HepG2 (cell line): Measurements from ENCODE around the gene TSPYL4. TPM values are rescaled to one million over a fixed set of nuclear protein-coding genes. Genes with fewer than 3 reads are reported as not detected.

Experiments
- AGO2 ChIP-seq: fragments of 200-400 bp; formaldehyde crosslinking; optimal IDR thresholded peaks from 2 replicates; pipeline ENCODE3; 2017; ENCODE audit warnings: mild to moderate bottlenecking, low read depth, low read length, moderate library complexity
- DNMT3B ChIP-seq: conservative IDR thresholded peaks from 2 replicates; pipeline ENCODE4 v1.6.1; 2016; ENCODE audit warnings: missing biosample characterization, control low read depth
- ETV6 ChIP-seq: sonication (generic); formaldehyde crosslinking; conservative IDR thresholded peaks from 2 replicates; pipeline ENCODE4 v1.4.0; 2020; ENCODE audit warnings: missing genetic modification reagents
- FOSL1 ChIP-seq: sonication (generic); formaldehyde crosslinking; IDR thresholded peaks from 2 replicates; pipeline ENCODE4 v1.9.0; 2021; ENCODE audit warnings: missing genetic modification reagents, borderline replicate concordance
- FOXA3 ChIP-seq: IDR thresholded peaks from 2 replicates; pipeline ENCODE4 v1.6.1; 2016; ENCODE audit warnings: missing genetic modification reagents, missing compliant biosample characterization
- SIN3A ChIP-seq: IDR thresholded peaks from 2 replicates; pipeline ENCODE4 v1.6.1; 2011; ENCODE audit warnings: low read depth, mild to moderate bottlenecking, control low read depth, low read length, borderline replicate concordance
- TEAD3 ChIP-seq: optimal IDR thresholded peaks from 2 replicates; pipeline ENCODE3; 2016; ENCODE audit warnings: borderline replicate concordance
- ZBTB3 ChIP-seq: sonication (generic); formaldehyde crosslinking; IDR thresholded peaks from 2 replicates; pipeline ENCODE4 v1.4.0; 2020; ENCODE audit warnings: low read depth, mild to moderate bottlenecking, moderate library complexity, missing genetic modification reagents, borderline replicate concordance
- ZC3H13 ChIP-seq: sonication (generic); formaldehyde crosslinking; IDR thresholded peaks from 2 replicates; pipeline ENCODE4 v1.8.1; 2023; ENCODE audit warnings: mild to moderate bottlenecking, missing genetic modification reagents, moderate library complexity
- ZC3H4 ChIP-seq: sonication (generic); formaldehyde crosslinking; IDR thresholded peaks from 2 replicates; pipeline ENCODE4 v1.4.0; 2020; ENCODE audit warnings: missing genetic modification reagents, borderline replicate concordance
- ZFP36L1 ChIP-seq: sonication (generic); formaldehyde crosslinking; IDR thresholded peaks from 2 replicates; pipeline ENCODE4 v1.8.0; 2022; ENCODE audit warnings: mild to moderate bottlenecking, missing genetic modification reagents, moderate library complexity
- ZFP36L2 ChIP-seq: sonication (generic); formaldehyde crosslinking; IDR thresholded peaks from 2 replicates; pipeline ENCODE4 v1.4.0; 2020; ENCODE audit warnings: missing genetic modification reagents
- ZNF251 ChIP-seq: sonication (generic); formaldehyde crosslinking; IDR thresholded peaks from 2 replicates; pipeline ENCODE4 v1.9.0; 2021; ENCODE audit warnings: mild to moderate bottlenecking, missing genetic modification reagents
- ZNF441 ChIP-seq: sonication (generic); formaldehyde crosslinking; IDR thresholded peaks from 2 replicates; pipeline ENCODE4 v1.7.0; 2021; ENCODE audit warnings: missing genetic modification reagents, borderline replicate concordance
- ZNF644 ChIP-seq: IDR thresholded peaks from 2 replicates; pipeline ENCODE4 v1.6.1; 2016; ENCODE audit warnings: low read depth
- ZNF773 ChIP-seq: sonication (generic); formaldehyde crosslinking; IDR thresholded peaks from 2 replicates; pipeline ENCODE4 v1.4.0; 2020; ENCODE audit warnings: missing genetic modification reagents, borderline replicate concordance
- polyA plus RNA-seq, 8 experiments: library from polyadenylated mRNA; depleted of rRNA in 3 of 8; stranded (reverse) in 7 of 8; unstranded in 1 of 8; fragments of >200 nt; fragmentation: Illumina TruSeq in 4 of 8; extraction: Trizol in 4 of 8; gene quantifications; 2 replicates each; pipeline versions ENCODE4 v1.2.1 to v1.2.3, GENCODE V29; 2011 to 2016; ENCODE audit warnings: low read depth in 4 of 8, missing spikeins in 1 of 8, mixed read lengths in 1 of 8; ENCODE audit not compliant: insufficient read depth in 1 of 8
- total RNA-seq, 5 experiments: library from RNA; depleted of rRNA; stranded (reverse); fragments of >200 nt; fragmentation: Illumina TruSeq; extraction: Trizol; gene quantifications; 2 replicates each; pipeline ENCODE4 v1.2.3, GENCODE V29; 2016; ENCODE audit warnings: low read depth in 1 of 5
- TF ChIP-seq, protein P1 (sequence below): sonication (generic); formaldehyde crosslinking; IDR thresholded peaks from 2 replicates; pipeline ENCODE4 v1.4.0; 2020; ENCODE audit warnings: mild to moderate bottlenecking, low read depth, missing genetic modification reagents
- TF ChIP-seq, protein P2 (sequence below): sonication (generic); formaldehyde crosslinking; IDR thresholded peaks from 2 replicates; pipeline ENCODE4 v1.4.0; 2020; ENCODE audit warnings: mild to moderate bottlenecking, missing genetic modification reagents
- TF ChIP-seq, protein P3 (sequence below): sonication (generic); formaldehyde crosslinking; IDR thresholded peaks from 2 replicates; pipeline ENCODE4 v1.4.0; 2020; ENCODE audit warnings: missing genetic modification reagents, borderline replicate concordance
- TF ChIP-seq, protein P4 (sequence below): fragments of 450-650 bp; IDR thresholded peaks from 2 replicates; pipeline ENCODE4 v1.6.1; 2016

TSPYL4 gene
- total and polyA plus RNA-seq, 2 of the 13 experiments (the other 11 are each of a cell fraction or from before 2014, with no cell fraction given), result 18.0 to 19.7 TPM

DNA sequence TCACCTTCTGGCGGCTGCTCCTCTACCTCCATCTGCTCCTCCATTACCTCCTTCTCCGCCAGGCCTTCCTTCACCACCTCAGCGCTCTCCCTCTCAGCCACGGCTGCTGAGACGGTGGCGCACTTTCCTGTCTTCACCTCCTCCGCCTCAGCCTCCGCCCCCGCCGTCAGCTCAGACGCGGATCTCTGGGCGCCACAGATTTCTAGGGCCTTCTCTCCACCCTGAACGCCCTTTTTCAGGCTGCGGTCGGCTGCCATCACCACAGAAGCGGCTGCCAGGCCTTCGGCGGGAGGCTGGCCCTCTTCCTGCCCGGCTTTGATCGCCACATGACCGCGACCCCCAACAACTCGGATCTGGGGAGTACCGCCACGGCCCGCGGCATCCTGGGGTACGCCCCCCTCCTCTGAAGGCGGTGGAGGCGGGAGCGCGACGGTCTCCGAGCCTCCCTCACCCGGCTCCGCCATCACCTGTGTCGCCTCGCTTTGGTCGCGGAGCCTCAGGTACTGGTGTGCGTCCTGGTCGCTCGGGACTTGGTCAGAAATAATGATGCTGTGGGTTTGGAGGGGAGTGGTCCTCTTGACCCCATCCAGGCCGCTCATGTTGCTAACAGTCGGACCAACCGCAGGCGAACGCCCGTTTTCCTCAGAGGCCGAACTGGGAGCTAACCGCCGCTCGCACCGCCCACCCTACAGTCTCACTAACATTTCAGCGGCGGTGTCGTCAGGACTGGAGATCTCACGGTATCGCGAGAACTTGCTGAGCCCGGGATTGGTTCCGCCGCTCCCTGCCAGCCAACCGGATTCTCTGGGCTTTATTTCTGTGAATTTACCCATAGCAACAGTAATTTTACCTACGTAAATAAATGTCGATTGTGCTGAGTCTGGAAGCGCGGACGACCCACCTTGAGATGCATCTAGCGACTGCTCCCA is 25.6 kb upstream of the TSPYL4 start, which contains the start of gene TSPYL1 (continued):
- TF ChIP-seq TEAD3 (CRISPR knock-in tag), result no peak
- TF ChIP-seq ZBTB3 (CRISPR knock-in tag), result peak; percentile 88; the same call in 1 of the 2 replicates
- TF ChIP-seq ZFP36L2 (CRISPR knock-in tag), result no peak
- no peak for TF ChIP-seq ZNF773 (CRISPR knock-in tag)
- TF ChIP-seq ZNF441 (CRISPR knock-in tag), result peak; percentile 50
- TF ChIP-seq, protein P1, sequence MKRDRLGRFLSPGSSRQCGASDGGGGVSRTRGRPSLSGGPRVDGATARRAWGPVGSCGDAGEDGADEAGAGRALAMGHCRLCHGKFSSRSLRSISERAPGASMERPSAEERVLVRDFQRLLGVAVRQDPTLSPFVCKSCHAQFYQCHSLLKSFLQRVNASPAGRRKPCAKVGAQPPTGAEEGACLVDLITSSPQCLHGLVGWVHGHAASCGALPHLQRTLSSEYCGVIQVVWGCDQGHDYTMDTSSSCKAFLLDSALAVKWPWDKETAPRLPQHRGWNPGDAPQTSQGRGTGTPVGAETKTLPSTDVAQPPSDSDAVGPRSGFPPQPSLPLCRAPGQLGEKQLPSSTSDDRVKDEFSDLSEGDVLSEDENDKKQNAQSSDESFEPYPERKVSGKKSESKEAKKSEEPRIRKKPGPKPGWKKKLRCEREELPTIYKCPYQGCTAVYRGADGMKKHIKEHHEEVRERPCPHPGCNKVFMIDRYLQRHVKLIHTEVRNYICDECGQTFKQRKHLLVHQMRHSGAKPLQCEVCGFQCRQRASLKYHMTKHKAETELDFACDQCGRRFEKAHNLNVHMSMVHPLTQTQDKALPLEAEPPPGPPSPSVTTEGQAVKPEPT, result peak; percentile 72; the same call in 1 of the 2 replicates
- TF ChIP-seq AGO2, result peak; percentile 97
- TF ChIP-seq DNMT3B, result 0 out of 2 replicates have a peak, but pooled peaks have one; percentile 22
- TF ChIP-seq ZC3H4 (CRISPR knock-in tag), result no peak; the same call in 1 of the 2 replicates
- TF ChIP-seq ZC3H13 (CRISPR knock-in tag), result peak; percentile 64; the same call in 1 of the 2 replicates
- 0 out of 2 replicates have a peak, but pooled peaks have one; percentile 10 for TF ChIP-seq ZNF251 (CRISPR knock-in tag)
- no peak for TF ChIP-seq ZNF644 (CRISPR knock-in tag)
- TF ChIP-seq, protein P2, sequence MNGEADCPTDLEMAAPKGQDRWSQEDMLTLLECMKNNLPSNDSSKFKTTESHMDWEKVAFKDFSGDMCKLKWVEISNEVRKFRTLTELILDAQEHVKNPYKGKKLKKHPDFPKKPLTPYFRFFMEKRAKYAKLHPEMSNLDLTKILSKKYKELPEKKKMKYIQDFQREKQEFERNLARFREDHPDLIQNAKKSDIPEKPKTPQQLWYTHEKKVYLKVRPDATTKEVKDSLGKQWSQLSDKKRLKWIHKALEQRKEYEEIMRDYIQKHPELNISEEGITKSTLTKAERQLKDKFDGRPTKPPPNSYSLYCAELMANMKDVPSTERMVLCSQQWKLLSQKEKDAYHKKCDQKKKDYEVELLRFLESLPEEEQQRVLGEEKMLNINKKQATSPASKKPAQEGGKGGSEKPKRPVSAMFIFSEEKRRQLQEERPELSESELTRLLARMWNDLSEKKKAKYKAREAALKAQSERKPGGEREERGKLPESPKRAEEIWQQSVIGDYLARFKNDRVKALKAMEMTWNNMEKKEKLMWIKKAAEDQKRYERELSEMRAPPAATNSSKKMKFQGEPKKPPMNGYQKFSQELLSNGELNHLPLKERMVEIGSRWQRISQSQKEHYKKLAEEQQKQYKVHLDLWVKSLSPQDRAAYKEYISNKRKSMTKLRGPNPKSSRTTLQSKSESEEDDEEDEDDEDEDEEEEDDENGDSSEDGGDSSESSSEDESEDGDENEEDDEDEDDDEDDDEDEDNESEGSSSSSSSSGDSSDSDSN, result peak; percentile 96
- TF ChIP-seq, protein P3, sequence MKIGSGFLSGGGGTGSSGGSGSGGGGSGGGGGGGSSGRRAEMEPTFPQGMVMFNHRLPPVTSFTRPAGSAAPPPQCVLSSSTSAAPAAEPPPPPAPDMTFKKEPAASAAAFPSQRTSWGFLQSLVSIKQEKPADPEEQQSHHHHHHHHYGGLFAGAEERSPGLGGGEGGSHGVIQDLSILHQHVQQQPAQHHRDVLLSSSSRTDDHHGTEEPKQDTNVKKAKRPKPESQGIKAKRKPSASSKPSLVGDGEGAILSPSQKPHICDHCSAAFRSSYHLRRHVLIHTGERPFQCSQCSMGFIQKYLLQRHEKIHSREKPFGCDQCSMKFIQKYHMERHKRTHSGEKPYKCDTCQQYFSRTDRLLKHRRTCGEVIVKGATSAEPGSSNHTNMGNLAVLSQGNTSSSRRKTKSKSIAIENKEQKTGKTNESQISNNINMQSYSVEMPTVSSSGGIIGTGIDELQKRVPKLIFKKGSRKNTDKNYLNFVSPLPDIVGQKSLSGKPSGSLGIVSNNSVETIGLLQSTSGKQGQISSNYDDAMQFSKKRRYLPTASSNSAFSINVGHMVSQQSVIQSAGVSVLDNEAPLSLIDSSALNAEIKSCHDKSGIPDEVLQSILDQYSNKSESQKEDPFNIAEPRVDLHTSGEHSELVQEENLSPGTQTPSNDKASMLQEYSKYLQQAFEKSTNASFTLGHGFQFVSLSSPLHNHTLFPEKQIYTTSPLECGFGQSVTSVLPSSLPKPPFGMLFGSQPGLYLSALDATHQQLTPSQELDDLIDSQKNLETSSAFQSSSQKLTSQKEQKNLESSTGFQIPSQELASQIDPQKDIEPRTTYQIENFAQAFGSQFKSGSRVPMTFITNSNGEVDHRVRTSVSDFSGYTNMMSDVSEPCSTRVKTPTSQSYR (CRISPR knock-in tag), result no peak
- TF ChIP-seq FOSL1 (CRISPR knock-in tag), result no peak
- TF ChIP-seq ETV6 (CRISPR knock-in tag), result peak; percentile 86
- TF ChIP-seq FOXA3 (CRISPR knock-in tag), result no peak; the same call in 1 of the 2 replicates
- TF ChIP-seq SIN3A, result peak; percentile 82; the same call in 1 of the 2 replicates
- TF ChIP-seq, protein P4, sequence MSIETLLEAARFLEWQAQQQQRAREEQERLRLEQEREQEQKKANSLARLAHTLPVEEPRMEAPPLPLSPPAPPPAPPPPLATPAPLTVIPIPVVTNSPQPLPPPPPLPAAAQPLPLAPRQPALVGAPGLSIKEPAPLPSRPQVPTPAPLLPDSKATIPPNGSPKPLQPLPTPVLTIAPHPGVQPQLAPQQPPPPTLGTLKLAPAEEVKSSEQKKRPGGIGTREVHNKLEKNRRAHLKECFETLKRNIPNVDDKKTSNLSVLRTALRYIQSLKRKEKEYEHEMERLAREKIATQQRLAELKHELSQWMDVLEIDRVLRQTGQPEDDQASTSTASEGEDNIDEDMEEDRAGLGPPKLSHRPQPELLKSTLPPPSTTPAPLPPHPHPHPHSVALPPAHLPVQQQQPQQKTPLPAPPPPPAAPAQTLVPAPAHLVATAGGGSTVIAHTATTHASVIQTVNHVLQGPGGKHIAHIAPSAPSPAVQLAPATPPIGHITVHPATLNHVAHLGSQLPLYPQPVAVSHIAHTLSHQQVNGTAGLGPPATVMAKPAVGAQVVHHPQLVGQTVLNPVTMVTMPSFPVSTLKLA, result no peak
- peak; percentile 97 for TF ChIP-seq ZFP36L1 (CRISPR knock-in tag)
